ENCODE data around the gene SPPL3. TPM values are rescaled to one million over a fixed set of nuclear protein-coding genes. Genes with fewer than 3 reads are reported as not detected.

The SPPL3 gene
- total and polyA plus RNA-seq, 2 experiments from 2014 or later: 10.9 to 27.8 TPM

DNA sequence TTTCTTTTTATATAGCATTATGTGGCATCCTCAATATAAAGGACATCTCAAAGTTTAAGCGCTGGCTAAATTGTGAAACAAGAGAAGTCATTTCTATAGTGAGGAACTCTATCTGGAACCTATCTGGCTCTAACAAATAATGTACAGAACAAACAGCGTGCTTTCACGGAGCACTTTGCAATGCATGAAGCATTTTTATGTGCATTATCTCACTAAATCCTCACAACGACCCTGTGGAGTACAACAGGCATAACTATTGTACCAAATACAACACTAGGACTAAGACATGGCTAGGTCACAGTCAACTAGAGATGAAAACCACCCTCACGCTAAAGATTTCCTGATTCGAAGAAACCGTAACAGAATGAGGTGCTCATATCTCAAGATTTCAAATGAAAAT lies 8.6 kb downstream of the SPPL3 start (continued):
- TF ChIP-seq, protein P1, sequence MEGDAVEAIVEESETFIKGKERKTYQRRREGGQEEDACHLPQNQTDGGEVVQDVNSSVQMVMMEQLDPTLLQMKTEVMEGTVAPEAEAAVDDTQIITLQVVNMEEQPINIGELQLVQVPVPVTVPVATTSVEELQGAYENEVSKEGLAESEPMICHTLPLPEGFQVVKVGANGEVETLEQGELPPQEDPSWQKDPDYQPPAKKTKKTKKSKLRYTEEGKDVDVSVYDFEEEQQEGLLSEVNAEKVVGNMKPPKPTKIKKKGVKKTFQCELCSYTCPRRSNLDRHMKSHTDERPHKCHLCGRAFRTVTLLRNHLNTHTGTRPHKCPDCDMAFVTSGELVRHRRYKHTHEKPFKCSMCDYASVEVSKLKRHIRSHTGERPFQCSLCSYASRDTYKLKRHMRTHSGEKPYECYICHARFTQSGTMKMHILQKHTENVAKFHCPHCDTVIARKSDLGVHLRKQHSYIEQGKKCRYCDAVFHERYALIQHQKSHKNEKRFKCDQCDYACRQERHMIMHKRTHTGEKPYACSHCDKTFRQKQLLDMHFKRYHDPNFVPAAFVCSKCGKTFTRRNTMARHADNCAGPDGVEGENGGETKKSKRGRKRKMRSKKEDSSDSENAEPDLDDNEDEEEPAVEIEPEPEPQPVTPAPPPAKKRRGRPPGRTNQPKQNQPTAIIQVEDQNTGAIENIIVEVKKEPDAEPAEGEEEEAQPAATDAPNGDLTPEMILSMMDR (conservative IDR thresholded peaks at IDR 0.05; ENCODE audit: low read depth in 2 of 2): no peak
- TF ChIP-seq CREB1 (CRISPR knock-in tag; IDR thresholded peaks at IDR 0.05; ENCODE audit: low read depth) (no peak), ZNF114 (CRISPR knock-in tag; IDR thresholded peaks at IDR 0.05) (no peak)

DNA sequence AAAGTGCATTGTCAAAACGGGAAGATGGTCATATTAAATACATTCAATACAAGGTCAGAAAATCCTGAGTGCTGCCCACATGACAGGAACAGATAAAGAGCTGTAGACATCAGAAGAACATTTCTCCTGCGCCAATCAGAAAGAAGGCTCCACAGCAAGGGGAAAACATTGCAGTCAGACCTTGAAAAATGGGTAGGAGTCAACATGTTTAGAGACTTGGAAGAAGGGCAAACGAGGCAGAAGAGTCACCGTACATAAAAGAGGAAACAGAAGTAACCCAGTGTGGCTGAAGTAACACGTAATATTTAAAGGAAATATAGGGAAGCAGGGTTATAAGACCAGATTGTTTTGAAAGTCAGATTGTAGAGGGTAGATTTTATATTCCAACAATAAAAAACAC lies 11.9 kb downstream of the SPPL3 start:
- Histone ChIP-seq H2AFZ (no peak overlapping the region), H3K4me2 (no peak overlapping the region), H3F3A (replicated peaks; ENCODE audit: low read depth) (no peaks in the 10 kb centered on the region), H3K27ac (ENCODE audit: low read depth) (peak overlapping the region; percentile 53; the same call in 1 of the 2 replicates), H3K79me2 (replicated peaks; ENCODE audit: insufficient read depth) (peaks cover 100% of the 10 kb centered on the region), H4K20me1 (replicated peaks; ENCODE audit: insufficient read depth) (peaks cover 30% of the 10 kb centered on the region), H3K9me2 (ENCODE audit: insufficient read depth) (no peaks in the 10 kb centered on the region), H3K4me1 (ENCODE audit: insufficient read depth) (no peaks in the 10 kb centered on the region), H3K4me3 (no peak overlapping the region), H3K36me3 (ENCODE audit: insufficient read depth) (no peaks in the 10 kb centered on the region), H3K27me3 (ENCODE audit: insufficient read depth) (no peaks in the 10 kb centered on the region)
- ATAC-seq: no peak
- Mint-ChIP-seq H3K4me3 (no peak overlapping the region), H3K27ac (peak overlapping the region; percentile 13; the same call in 1 of the 2 replicates), H3K9me3 (no peaks in the 10 kb centered on the region), H3K36me3 (ENCODE audit: low read depth) (peaks cover 3% of the 10 kb centered on the region; the same call in 2 of the 3 replicates), H3K4me1 (peaks cover 16% of the 10 kb centered on the region; the same call in 2 of the 3 replicates), H3K27me3 (ENCODE audit: insufficient read depth, low read depth, poor library complexity) (no peaks in the 10 kb centered on the region)
- DNase-seq (ENCODE audit: low spot score): no peak
- TF ChIP-seq ETS1 (IDR thresholded peaks at IDR 0.05) (no peak), STAT1 (IDR thresholded peaks at IDR 0.05; ENCODE audit: unreplicated experiment) (no peak)
- TF ChIP-seq, protein P2, sequence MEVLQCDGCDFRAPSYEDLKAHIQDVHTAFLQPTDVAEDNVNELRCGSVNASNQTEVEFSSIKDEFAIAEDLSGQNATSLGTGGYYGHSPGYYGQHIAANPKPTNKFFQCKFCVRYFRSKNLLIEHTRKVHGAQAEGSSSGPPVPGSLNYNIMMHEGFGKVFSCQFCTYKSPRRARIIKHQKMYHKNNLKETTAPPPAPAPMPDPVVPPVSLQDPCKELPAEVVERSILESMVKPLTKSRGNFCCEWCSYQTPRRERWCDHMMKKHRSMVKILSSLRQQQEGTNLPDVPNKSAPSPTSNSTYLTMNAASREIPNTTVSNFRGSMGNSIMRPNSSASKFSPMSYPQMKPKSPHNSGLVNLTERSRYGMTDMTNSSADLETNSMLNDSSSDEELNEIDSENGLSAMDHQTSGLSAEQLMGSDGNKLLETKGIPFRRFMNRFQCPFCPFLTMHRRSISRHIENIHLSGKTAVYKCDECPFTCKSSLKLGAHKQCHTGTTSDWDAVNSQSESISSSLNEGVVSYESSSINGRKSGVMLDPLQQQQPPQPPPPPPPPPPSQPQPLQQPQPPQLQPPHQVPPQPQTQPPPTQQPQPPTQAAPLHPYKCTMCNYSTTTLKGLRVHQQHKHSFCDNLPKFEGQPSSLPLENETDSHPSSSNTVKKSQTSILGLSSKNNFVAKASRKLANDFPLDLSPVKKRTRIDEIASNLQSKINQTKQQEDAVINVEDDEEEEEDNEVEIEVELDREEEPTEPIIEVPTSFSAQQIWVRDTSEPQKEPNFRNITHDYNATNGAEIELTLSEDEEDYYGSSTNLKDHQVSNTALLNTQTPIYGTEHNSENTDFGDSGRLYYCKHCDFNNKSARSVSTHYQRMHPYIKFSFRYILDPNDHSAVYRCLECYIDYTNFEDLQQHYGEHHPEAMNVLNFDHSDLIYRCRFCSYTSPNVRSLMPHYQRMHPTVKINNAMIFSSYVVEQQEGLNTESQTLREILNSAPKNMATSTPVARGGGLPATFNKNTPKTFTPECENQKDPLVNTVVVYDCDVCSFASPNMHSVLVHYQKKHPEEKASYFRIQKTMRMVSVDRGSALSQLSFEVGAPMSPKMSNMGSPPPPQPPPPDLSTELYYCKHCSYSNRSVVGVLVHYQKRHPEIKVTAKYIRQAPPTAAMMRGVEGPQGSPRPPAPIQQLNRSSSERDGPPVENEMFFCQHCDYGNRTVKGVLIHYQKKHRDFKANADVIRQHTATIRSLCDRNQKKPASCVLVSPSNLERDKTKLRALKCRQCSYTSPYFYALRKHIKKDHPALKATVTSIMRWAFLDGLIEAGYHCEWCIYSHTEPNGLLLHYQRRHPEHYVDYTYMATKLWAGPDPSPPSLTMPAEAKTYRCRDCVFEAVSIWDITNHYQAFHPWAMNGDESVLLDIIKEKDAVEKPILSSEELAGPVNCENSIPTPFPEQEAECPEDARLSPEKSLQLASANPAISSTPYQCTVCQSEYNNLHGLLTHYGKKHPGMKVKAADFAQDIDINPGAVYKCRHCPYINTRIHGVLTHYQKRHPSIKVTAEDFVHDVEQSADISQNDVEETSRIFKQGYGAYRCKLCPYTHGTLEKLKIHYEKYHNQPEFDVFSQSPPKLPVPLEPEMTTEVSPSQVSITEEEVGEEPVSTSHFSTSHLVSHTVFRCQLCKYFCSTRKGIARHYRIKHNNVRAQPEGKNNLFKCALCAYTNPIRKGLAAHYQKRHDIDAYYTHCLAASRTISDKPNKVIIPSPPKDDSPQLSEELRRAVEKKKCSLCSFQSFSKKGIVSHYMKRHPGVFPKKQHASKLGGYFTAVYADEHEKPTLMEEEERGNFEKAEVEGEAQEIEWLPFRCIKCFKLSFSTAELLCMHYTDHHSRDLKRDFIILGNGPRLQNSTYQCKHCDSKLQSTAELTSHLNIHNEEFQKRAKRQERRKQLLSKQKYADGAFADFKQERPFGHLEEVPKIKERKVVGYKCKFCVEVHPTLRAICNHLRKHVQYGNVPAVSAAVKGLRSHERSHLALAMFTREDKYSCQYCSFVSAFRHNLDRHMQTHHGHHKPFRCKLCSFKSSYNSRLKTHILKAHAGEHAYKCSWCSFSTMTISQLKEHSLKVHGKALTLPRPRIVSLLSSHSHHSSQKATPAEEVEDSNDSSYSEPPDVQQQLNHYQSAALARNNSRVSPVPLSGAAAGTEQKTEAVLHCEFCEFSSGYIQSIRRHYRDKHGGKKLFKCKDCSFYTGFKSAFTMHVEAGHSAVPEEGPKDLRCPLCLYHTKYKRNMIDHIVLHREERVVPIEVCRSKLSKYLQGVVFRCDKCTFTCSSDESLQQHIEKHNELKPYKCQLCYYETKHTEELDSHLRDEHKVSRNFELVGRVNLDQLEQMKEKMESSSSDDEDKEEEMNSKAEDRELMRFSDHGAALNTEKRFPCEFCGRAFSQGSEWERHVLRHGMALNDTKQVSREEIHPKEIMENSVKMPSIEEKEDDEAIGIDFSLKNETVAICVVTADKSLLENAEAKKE (CRISPR knock-in tag; IDR thresholded peaks at IDR 0.05): no peak
- TF ChIP-seq, protein P1 (conservative IDR thresholded peaks at IDR 0.05; ENCODE audit: low read depth in 2 of 2): no peak
- TF ChIP-seq, protein P3, sequence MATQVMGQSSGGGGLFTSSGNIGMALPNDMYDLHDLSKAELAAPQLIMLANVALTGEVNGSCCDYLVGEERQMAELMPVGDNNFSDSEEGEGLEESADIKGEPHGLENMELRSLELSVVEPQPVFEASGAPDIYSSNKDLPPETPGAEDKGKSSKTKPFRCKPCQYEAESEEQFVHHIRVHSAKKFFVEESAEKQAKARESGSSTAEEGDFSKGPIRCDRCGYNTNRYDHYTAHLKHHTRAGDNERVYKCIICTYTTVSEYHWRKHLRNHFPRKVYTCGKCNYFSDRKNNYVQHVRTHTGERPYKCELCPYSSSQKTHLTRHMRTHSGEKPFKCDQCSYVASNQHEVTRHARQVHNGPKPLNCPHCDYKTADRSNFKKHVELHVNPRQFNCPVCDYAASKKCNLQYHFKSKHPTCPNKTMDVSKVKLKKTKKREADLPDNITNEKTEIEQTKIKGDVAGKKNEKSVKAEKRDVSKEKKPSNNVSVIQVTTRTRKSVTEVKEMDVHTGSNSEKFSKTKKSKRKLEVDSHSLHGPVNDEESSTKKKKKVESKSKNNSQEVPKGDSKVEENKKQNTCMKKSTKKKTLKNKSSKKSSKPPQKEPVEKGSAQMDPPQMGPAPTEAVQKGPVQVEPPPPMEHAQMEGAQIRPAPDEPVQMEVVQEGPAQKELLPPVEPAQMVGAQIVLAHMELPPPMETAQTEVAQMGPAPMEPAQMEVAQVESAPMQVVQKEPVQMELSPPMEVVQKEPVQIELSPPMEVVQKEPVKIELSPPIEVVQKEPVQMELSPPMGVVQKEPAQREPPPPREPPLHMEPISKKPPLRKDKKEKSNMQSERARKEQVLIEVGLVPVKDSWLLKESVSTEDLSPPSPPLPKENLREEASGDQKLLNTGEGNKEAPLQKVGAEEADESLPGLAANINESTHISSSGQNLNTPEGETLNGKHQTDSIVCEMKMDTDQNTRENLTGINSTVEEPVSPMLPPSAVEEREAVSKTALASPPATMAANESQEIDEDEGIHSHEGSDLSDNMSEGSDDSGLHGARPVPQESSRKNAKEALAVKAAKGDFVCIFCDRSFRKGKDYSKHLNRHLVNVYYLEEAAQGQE (IDR thresholded peaks at IDR 0.05; ENCODE audit: unreplicated experiment): no peak

All from GM23338 (cell line).